Epidermal melanocyte (primary cell): ENCODE results near the gene TAS2R20.
A peak's percentile ranks its signal among the peaks of the same experiment; 100 is the strongest.
"Not testable (repeated sequence)": the region's sequence is repeated elsewhere in the genome, so short reads cannot be mapped to it uniquely, and the experiment has no call there.

Experiments
- DNase-seq: peaks from one replicate; pipeline ENCODE4 v3.0.0; 2011; ENCODE audit warnings: low spot score; ENCODE audit not compliant: insufficient read length

Gene TAS2R20

GRCh38 chr12:10998204-10998603, at the start of gene TAS2R20:
TAS2R20 (minus strand) TSS chr12:10998304; CDS start chr12:10997875, 429 bp downstream.
- DNase-seq, result no peak

GRCh38 chr12:11041366-11041765, 43.3 kb upstream of the TAS2R20 start:
- not testable (repeated sequence) for DNase-seq

DNA sequence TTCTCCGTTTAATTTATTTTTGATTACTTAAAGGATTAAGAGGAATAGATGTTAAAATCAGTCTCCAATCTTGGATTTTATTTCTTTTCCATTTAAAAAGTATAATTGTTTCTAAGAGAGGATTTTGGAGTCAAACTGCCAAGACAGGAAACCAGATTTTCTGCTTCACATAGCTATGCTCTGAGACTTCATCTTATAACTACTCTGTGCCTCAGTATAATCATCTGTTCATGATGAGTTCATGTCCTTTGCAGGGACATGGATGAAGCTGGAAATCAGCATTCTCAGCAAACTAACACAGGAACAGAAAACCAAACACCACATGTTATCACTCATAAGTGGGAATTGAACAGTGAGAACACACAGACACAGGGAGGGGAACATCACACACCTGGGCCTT, 42.1 kb upstream of the TAS2R20 start:
- no peak for DNase-seq

GRCh38 chr12:11039171-11039570, 41.1 kb upstream of the TAS2R20 start:
- no peak for DNase-seq

DNA sequence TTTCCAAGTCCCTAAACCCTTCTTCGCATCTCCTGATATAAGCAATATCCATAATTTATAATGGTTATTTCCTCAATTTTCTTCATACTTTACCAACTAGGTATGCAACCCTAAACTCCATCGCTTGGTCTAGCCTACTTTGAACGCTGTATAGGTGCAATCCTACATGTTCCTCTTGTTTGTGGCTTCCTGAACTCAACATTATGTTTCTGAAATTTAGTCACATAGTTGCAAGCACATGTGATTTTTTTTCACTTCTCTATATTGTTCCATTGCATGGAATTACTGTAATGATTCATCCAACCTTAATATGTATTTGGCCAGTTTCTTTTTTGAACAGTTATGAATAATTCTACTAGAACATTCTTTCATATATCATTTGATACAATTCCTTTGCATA, 35.9 kb upstream of the TAS2R20 start:
- not testable (repeated sequence) for DNase-seq

GRCh38 chr12:11031307-11031706, 33.2 kb upstream of the TAS2R20 start, which contains the start of gene TAS2R31:
TAS2R31 (minus strand) TSS chr12:11031407; CDS start chr12:11031335, 72 bp downstream.
- no peak for DNase-seq

DNA sequence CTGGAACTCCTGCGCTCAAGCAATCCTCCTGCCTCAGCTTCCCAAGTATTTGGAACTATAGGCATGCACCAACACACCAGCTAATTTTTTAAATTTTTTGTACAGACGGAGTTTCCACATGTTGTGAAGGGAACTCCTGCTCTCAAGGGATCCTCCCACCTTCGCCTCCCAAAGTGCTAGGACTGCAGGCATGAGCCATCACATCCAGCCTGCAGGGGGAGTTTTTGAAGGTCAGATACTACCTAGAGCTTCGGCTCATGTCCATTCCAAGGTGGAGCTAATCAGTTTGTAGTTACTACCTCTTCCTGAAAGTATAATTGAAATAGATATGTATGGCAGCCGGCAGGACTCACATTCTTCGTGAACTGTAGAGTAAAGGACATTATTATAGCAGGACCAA, 28.0 kb upstream of the TAS2R20 start:
- DNase-seq, result no peak

- DNase-seq, result no peak
These were observed 25.3 kb upstream of the TAS2R20 start for GRCh38 chr12:11023387-11023786.

GRCh38 chr12:11022520-11022919, 24.4 kb upstream of the TAS2R20 start, which contains the start of gene TAS2R19:
TAS2R19 (minus strand) TSS chr12:11022620; CDS start chr12:11022571, 49 bp downstream.
- DNase-seq, result no peak

GRCh38 chr12:11016937-11017336, 18.8 kb upstream of the TAS2R20 start:
- no peak for DNase-seq

DNA sequence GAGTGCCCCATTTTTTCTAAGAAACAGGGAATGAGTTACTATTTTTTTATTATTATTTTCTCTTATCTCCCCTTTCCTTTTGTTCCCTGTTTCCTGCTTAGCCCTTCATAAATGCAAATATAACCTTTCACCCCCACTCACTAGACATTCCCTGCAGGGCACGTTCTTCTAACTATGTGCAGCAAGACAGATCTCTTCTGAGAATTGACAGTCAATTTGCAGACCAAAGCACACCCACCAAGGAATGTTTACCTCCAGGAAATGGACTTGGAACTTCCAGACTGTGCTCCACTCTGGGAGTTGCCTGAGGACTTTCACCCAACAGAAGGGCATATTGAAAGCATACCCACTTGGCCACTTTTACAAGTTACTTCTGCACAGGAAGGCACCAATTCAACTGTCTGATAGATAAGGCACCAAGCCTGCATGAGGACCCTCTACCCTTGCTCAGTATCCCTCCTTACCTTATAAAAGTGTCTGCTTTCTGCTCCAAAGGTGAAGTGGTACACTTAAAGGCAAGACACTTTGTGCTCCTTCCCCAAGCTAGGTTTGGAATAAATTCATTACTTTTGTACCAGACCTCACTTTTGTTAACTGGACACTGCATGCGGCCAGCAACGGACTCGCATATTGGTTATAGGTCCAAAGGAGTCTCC, 17.8 kb upstream of the TAS2R20 start:
- DNase-seq, result no peak

GRCh38 chr12:11014234-11014633, 16.1 kb upstream of the TAS2R20 start:
- no peak for DNase-seq

DNA sequence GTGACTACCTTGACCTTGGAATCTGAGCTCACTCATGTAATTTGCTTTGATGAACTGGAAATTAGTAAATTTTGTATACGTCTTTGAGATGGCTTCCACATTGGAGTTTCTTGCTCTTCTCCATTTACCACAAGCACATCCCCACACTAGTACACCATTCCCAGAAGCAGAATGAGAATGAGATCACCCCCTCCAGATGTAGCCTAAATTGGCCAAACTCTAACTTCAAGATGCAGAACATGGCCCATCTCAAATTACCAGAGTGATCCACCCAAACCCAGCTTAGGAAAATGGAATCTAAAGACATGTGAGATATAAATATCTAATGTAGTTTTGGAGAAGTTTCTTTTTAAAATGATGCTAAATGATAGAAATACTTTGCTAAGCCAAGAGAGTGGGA, 9.5 kb upstream of the TAS2R20 start:
- no peak for DNase-seq

DNA sequence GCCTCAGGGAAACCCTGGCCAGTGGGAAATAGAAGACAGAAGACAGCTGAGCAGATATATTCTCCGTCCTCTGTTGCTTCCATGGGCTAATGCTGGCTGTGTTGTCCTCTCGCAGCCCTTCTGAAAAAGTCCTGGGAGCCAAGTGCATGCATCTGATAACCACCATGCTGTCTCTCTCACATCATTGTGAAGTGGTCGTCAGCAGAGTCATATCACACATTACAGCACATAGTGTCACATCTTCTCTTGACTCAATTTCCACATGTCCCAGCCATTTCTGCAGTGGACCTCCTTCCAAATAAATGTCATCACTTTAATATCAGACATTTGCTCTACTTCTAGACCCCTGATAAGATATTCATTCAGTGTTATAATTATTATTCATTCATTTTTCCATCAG, 3.8 kb downstream of the TAS2R20 start:
- DNase-seq, result no peak

- no peak for DNase-seq
These were observed 9.0 kb downstream of the TAS2R20 start for GRCh38 chr12:10989107-10989506.

DNA sequence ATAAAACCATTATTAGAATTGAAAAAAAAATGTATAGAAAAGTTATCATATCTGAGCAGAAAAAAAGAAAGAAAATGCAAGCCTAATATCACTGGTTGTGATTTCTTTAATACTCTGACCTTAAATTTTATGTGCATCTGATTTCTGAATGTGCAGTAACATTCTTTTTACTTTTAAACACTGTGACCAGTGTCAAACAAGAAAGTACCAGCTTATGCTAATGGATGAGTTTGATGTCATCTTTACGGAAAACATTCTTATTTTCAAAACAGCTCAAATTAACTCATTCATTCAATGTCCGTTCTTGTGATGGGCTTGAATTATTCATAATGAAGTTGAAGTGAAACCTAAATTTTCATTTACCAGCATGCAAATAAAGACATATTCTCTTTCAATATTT, 11.3 kb downstream of the TAS2R20 start, which contains the start of gene TAS2R50:
Gene TAS2R50, minus strand, starts transcription at position 101 of the 400 bp plus-strand sequence. Its CDS starts 52 bp downstream, at position 49.
- no peak for DNase-seq

- no peak for DNase-seq
These were observed 15.9 kb downstream of the TAS2R20 start for GRCh38 chr12:10982244-10982643.

- DNase-seq, result no peak
These were observed 23.1 kb downstream of the TAS2R20 start for GRCh38 chr12:10974965-10975364.

DNA sequence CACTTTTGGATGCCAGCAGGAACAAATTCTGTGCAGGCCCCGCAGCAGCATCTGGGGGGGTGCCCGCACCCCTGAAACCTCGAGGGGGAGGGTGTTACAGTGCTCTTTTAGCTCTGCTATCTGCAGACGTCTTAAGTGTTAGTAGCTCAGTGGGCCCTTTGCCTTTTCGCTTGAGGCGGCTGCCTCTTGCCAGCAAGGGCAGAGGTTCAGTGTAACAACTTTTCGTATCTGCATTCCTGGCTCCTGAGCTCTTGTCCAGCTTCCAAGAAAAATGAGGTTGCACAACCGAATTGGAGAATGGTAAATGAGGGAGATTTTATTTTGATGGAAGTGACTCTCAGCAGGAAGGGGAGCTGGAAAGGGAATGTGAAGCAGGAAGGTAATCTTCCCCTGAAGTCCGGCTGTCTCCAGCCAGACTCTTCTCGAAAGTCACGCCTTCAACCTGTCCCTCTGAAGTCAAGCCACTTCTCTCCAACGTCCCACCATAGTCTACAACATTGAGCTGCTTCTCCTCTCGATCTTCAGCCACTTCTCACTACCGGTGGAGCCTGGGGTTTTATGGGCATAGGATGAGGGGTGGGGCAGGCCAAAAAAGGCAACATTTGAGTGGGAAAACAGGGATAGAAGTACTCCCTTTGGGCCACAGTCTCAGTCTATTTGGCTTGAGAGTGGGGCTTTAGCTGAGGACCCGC, 29.2 kb downstream of the TAS2R20 start:
- DNase-seq, result no peak

DNA sequence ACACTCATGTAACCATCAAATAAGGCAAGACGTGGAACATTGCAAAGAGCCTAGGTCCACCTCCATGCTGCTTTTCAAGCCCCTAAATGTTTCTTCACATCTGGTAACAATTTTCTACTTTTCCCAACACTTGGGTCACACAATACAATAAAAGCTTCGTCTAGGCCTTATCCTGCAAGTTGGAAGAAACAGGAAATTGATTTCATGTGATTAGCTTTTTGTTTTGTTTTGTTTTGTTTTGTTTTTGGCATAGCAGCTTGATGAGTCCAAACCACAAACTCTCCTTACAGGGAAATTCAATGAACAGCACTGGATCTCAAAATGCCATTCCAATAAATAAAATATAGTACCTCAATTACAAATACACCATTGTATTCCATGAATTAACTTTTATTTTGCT, 30.7 kb downstream of the TAS2R20 start:
- DNase-seq, result peak; percentile 45

- no peak for DNase-seq
These were observed 31.8 kb downstream of the TAS2R20 start for GRCh38 chr12:10966314-10966713.

- DNase-seq, result no peak
These were observed 32.6 kb downstream of the TAS2R20 start for GRCh38 chr12:10965476-10965875.

DNA sequence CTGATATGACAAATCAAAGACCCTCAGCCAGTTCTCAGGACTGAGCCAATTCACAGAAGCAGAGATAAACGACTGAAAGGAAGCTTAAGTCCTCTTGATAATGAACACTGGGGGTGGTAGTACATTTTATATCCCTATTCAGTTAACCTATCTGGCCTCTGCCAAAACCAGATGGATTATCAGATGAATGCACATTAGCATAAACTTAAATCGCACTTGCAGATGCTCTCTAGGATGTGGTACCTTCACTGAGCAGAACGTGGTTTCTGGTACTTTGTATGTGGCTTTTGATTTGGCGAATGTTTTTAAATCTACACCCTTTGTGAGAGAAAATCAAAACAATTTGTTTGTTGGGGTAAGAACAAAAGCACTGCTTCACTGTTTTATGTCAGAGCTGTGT, 37.9 kb downstream of the TAS2R20 start:
- DNase-seq, result no peak
